Uterus (tissue), 2 donors: ENCODE results near the gene KAT2A.

Experiments
- POLR2A ChIP-seq, 2 donors: fragments of 450-650 bp; IDR thresholded peaks; one replicate each; pipeline ENCODE4 v1.6.1; 2016; ENCODE audit warnings: antibody characterized with exemption in 2 of 2, mild to moderate bottlenecking in 1 of 2, moderate library complexity in 1 of 2
- TF ChIP-seq, protein P1 (sequence below), 4 experiments: fragments of 200-600 bp in 2 of 4; fragments of 450-650 bp in 2 of 4; sonication (generic) in 2 of 4; IDR thresholded peaks; one replicate each; pipeline ENCODE4 v1.5.1; 2016 to 2019; ENCODE audit warnings: antibody characterized with exemption in 4 of 4, mild to moderate bottlenecking in 2 of 4, moderate library complexity in 1 of 4

DNA sequence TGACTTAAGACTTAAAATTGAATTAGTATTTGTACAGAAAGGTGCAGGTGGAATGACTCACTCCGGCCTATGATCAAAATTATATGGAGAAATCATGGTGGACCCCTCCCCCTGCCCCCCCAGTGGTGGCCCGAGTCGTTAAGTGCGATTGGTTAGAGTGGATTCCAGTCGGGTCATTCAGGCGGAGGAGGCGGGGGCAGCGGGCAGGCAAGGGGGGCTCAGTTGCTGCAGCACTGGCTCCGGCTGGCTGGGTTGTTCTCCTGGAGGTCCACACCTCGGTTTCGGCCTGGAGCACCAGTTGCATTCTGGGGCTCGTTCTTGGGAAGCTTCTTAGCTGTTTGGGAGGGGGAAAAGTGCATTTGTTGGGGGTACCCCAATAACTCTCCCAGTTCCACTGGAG, 4.4 kb upstream of the KAT2A start:
- TF ChIP-seq, protein P1, sequence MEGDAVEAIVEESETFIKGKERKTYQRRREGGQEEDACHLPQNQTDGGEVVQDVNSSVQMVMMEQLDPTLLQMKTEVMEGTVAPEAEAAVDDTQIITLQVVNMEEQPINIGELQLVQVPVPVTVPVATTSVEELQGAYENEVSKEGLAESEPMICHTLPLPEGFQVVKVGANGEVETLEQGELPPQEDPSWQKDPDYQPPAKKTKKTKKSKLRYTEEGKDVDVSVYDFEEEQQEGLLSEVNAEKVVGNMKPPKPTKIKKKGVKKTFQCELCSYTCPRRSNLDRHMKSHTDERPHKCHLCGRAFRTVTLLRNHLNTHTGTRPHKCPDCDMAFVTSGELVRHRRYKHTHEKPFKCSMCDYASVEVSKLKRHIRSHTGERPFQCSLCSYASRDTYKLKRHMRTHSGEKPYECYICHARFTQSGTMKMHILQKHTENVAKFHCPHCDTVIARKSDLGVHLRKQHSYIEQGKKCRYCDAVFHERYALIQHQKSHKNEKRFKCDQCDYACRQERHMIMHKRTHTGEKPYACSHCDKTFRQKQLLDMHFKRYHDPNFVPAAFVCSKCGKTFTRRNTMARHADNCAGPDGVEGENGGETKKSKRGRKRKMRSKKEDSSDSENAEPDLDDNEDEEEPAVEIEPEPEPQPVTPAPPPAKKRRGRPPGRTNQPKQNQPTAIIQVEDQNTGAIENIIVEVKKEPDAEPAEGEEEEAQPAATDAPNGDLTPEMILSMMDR (IDR thresholded peaks at IDR 0.05), result no peak
- TF ChIP-seq POLR2A (IDR thresholded peaks at IDR 0.05), result no peak
